K562 (cell line): ENCODE measurements around the gene DHX8. TPM values are rescaled to one million over a fixed set of nuclear protein-coding genes. Genes with fewer than 3 reads are reported as not detected.

Source experiments
- ATAC-seq: fragments of 200-7000 bp; cut with Tn5 transposase; 3 replicates; pipeline ENCODE4 v1.9.1; 2020; ENCODE audit warnings: moderate library complexity
- BruUV-seq: library from RNA; stranded (reverse); fragments of 400-500 nt; replicated peaks from 2 replicates; lab custom pipeline; 2021; lab: Mats Ljungman, UMichigan
- CTCF ChIA-PET: fragments of 300-600 bp; formaldehyde crosslinking; extraction: SDS; loops from one replicate; lab custom pipeline; 2021; ENCODE audit warnings: low intra/inter-chr PET ratio; lab: Yijun Ruan, JAX
- POLR2A ChIA-PET: fragments of 300-600, 350-650 bp; sonication (Branson Sonifier 250); formaldehyde crosslinking; extraction: SDS; loops from one replicate; lab custom pipeline; 2021; ENCODE audit warnings: antibody characterized with exemption, inconsistent platforms; lab: Yijun Ruan, JAX
- DNase-seq, 4 experiments: peaks; one replicate each; pipeline versions ENCODE4 v3.0.0 to v3.0.0-alpha.2; 2011 to 2018; ENCODE audit warnings: low spot score in 3 of 4, mixed read lengths in 3 of 4; ENCODE audit errors: extremely low read depth in 1 of 4
- FAIRE-seq: peaks from 2 replicates; lab custom pipeline; 2011; peaks lifted over from hg19 to GRCh38; lab: Jason Lieb, UNC
- H2AFZ ChIP-seq: 2 replicates; pipeline ENCODE4 v1.6.0; 2011; ENCODE audit warnings: low read depth, low read length, control low read depth, inconsistent platforms
- H3K27ac ChIP-seq: fragments of 200-600 bp; 3 replicates; pipeline ENCODE4 v1.8.0; 2011; ENCODE audit warnings: low read depth, mild to moderate bottlenecking, control low read depth, inconsistent platforms, low read length, moderate library complexity, mixed read lengths; ENCODE audit errors: extremely low read depth
- H3K27me3 ChIP-seq, 2 experiments: fragments of 300-600 bp in 1 of 2; 2 replicates in 1 of 2; 3 replicates in 1 of 2; pipeline versions ENCODE4 v1.6.0 to v1.8.0; 2011; ENCODE audit warnings: inconsistent platforms in 2 of 2, low read length in 2 of 2, mild to moderate bottlenecking in 1 of 2, mixed read lengths in 1 of 2, moderate library complexity in 1 of 2; ENCODE audit not compliant: control insufficient read depth in 2 of 2, insufficient read depth in 2 of 2
- H3K36me3 ChIP-seq: fragments of 300-600 bp; 3 replicates; pipeline ENCODE4 v1.8.0; 2011; ENCODE audit warnings: mild to moderate bottlenecking, low read length, inconsistent platforms; ENCODE audit not compliant: control insufficient read depth, insufficient read depth
- H3K4me1 ChIP-seq, 2 experiments: fragments of 200-600 bp in 1 of 2; replicated peaks in 1 of 2; 2 replicates in 1 of 2; 3 replicates in 1 of 2; pipeline versions ENCODE4 v1.5.1 to v1.8.0; 2011; ENCODE audit warnings: inconsistent platforms in 2 of 2, low read length in 2 of 2, mild to moderate bottlenecking in 1 of 2, mixed read lengths in 1 of 2, moderate library complexity in 1 of 2; ENCODE audit not compliant: control insufficient read depth in 2 of 2, insufficient read depth in 2 of 2
- H3K4me2 ChIP-seq: 2 replicates; pipeline ENCODE4 v1.6.1; 2011; ENCODE audit warnings: low read length, control low read depth, inconsistent platforms, mixed read lengths; ENCODE audit not compliant: insufficient read depth
- H3K4me3 ChIP-seq: fragments of 200-600 bp; sonication (generic), shearing (Covaris generic); 2 replicates; pipeline ENCODE4 v1.5.1; 2016; ENCODE audit warnings: control low read depth, inconsistent platforms
- H3K79me2 ChIP-seq: fragments of 200-600 bp; 3 replicates; pipeline ENCODE4 v1.8.0; 2011; ENCODE audit warnings: low read length, inconsistent platforms; ENCODE audit not compliant: control insufficient read depth, insufficient read depth
- H3K9ac ChIP-seq, 2 experiments: 2 replicates each; pipeline versions ENCODE4 v1.6.0 to v1.6.1; 2011; ENCODE audit warnings: low read depth in 2 of 2, low read length in 2 of 2, control low read depth in 1 of 2, inconsistent platforms in 1 of 2, mild to moderate bottlenecking in 1 of 2, mixed read lengths in 1 of 2; ENCODE audit not compliant: insufficient read depth in 1 of 2
- H3K9me1 ChIP-seq: one replicate; pipeline ENCODE4 v1.6.0; 2011; ENCODE audit warnings: inconsistent platforms, mild to moderate bottlenecking, low read length, moderate library complexity; ENCODE audit not compliant: control insufficient read depth, insufficient read depth
- H3K9me3 ChIP-seq: replicated peaks from 2 replicates; pipeline ENCODE4 v1.5.1; 2011; ENCODE audit warnings: low read depth, low read length, inconsistent platforms; ENCODE audit not compliant: control insufficient read depth, insufficient read depth
- H4K20me1 ChIP-seq: replicated peaks from 2 replicates; pipeline ENCODE4 v1.6.1; 2011; ENCODE audit warnings: low read length, inconsistent platforms, mixed read lengths; ENCODE audit not compliant: control insufficient read depth, insufficient read depth
- CBX2 ChIP-seq: fragments of 200-600 bp; sonication (generic); IDR thresholded peaks from one replicate; pipeline ENCODE4 v1.6.1; 2012; ENCODE audit warnings: mild to moderate bottlenecking, low read length, inconsistent platforms; ENCODE audit not compliant: insufficient read depth, poor library complexity, severe bottlenecking
- CGGBP1 ChIP-seq: fragments of 250-450 bp; sonication (Bioruptor Pico); IDR thresholded peaks from 2 replicates; pipeline ENCODE4 v1.9.0; 2021; ENCODE audit warnings: mild to moderate bottlenecking
- E2F1 ChIP-seq: sonication (generic); formaldehyde crosslinking; IDR thresholded peaks from 2 replicates; pipeline ENCODE4 v1.8.1; 2023; ENCODE audit warnings: mild to moderate bottlenecking, missing genetic modification reagents, moderate library complexity
- ELF4 ChIP-seq: fragments of 450-650 bp; formaldehyde crosslinking; IDR thresholded peaks from 2 replicates; pipeline ENCODE4 v1.4.0; 2022; ENCODE audit warnings: missing genetic modification characterization
- GMEB1 ChIP-seq: fragments of 250-450 bp; sonication (Bioruptor Pico); IDR thresholded peaks from 2 replicates; pipeline ENCODE4 v1.4.0; 2020; ENCODE audit warnings: mild to moderate bottlenecking
- HNRNPL ChIP-seq: fragments of 200-400 bp; formaldehyde crosslinking; IDR thresholded peaks from 2 replicates; pipeline ENCODE4 v1.6.1; 2017; ENCODE audit warnings: low read depth, mild to moderate bottlenecking, low read length
- IRF2 ChIP-seq: sonication (generic); formaldehyde crosslinking; IDR thresholded peaks from 2 replicates; pipeline ENCODE4 v1.8.1; 2022; ENCODE audit warnings: mild to moderate bottlenecking, missing genetic modification reagents
- MAFK ChIP-seq: IDR thresholded peaks from 2 replicates; pipeline ENCODE4 v1.6.1; 2011; ENCODE audit warnings: low read length, improper control_type of control experiment
- NCOA4 ChIP-seq: fragments of 450-650 bp; IDR thresholded peaks from 2 replicates; pipeline ENCODE4 v1.6.1; 2018; ENCODE audit warnings: mild to moderate bottlenecking; ENCODE audit not compliant: partially characterized antibody
- NFE2 ChIP-seq: IDR thresholded peaks from 2 replicates; pipeline ENCODE4 v1.6.1; 2014; ENCODE audit warnings: antibody characterized with exemption, low read depth
- ZNF785 ChIP-seq: fragments of 250-450 bp; sonication (Bioruptor Pico); IDR thresholded peaks from 2 replicates; pipeline ENCODE4 v1.4.0; 2020; ENCODE audit warnings: mild to moderate bottlenecking
- ZSCAN29 ChIP-seq: fragments of 450-650 bp; IDR thresholded peaks from 2 replicates; pipeline ENCODE4 v1.6.1; 2017
- WGBS: fragments of 100-300 bp; shearing (Covaris generic); methylation state at CpG from one replicate; pipeline ENCODE4 v1.1.6; 2016; ENCODE audit warnings: low coverage, mixed read lengths; ENCODE audit not compliant: insufficient coverage; ENCODE audit errors: missing lambda C conversion rate; 5-methylcytosine and 5-hydroxymethylcytosine counted together
- in situ Hi-C: fragments of 300-500 bp; cut with MboI; formaldehyde crosslinking; loops from 4 replicates; pipeline ENCODE4 v1.15.0; 2018; ENCODE audit warnings: inconsistent platforms, mixed read lengths
- intact Hi-C: fragments of 100-400 bp; cut with micrococcal nuclease; formaldehyde crosslinking; loops from 2 replicates; pipeline ENCODE4 v1.14.2; 2022
- polyA plus RNA-seq, 8 experiments: library from polyadenylated mRNA; depleted of rRNA in 4 of 8; stranded (reverse) in 5 of 8; unstranded in 3 of 8; fragments of >200 nt; fragmentation: Nextera tagmentation in 2 of 8; fragmentation: Illumina TruSeq in 1 of 8; extraction: Ambion mirVana in 2 of 8; extraction: Trizol in 1 of 8; gene quantifications; 2 replicates each; pipeline versions ENCODE4 v1.2.1 to v1.2.3, GENCODE V29; 2011 to 2014; ENCODE audit warnings: inconsistent platforms in 1 of 8, missing spikeins in 1 of 8
- total RNA-seq, 7 experiments: library from RNA; depleted of rRNA in 6 of 7; stranded (reverse); fragments of >200 nt in 6 of 7; fragmentation: Illumina TruSeq in 2 of 7; extraction: Trizol in 2 of 7; gene quantifications; 2 replicates each; pipeline versions ENCODE4 v1.2.1 to v1.2.3, GENCODE V29; 2011 to 2021; ENCODE audit warnings: low replicate concordance in 1 of 7
- TF ChIP-seq, protein P1 (sequence below): fragments of 250-450 bp; sonication (Bioruptor Pico); IDR thresholded peaks from 2 replicates; pipeline ENCODE4 v1.5.1; 2021; ENCODE audit warnings: mild to moderate bottlenecking
- TF ChIP-seq, protein P2 (sequence below): fragments of 200-800 bp; sonication (Bioruptor generic); IDR thresholded peaks from 2 replicates; pipeline ENCODE4 v1.6.1; 2016; ENCODE audit warnings: missing genetic modification characterization, missing compliant biosample characterization

The DHX8 gene
- total and polyA plus RNA-seq, 9 of the 15 experiments (the other 6 are each of a cell fraction or from before 2014, with no cell fraction given) = 16.7 to 42.5 (median 25.6) TPM

DNA sequence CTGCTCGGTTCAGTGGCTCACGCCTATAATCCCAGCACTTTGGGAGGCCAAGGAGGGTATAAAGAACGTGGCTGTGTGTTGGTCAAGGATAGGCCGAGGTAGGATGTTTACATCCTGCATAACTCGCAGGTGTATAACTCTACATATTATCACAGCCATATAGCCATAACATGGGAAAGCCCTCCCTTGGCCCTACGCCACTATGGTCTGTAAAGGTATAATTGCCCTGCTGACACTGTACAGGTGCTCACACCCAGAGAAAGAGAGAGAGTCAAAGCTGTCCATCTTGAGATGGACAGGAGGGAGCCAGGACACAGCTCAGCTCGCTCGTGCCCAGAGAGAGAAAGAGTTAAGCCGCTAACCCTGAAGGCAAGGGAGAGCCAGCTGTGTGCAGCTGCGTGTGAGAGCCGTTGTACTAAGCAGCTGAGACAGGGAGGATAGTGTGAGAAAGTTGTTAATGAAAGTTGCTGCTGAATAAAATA lies 30.4 kb upstream of the DHX8 start:
- Histone ChIP-seq H3K79me2 (no peaks in the 10 kb centered on the region), H2AFZ (no peak overlapping the region), H3K27ac (no peak overlapping the region), H3K9ac (no peak overlapping the region), H3K27me3 (peaks cover 5 to 32% of the 10 kb centered on the region in 2 experiments; a peak in 4 of 5 replicates), H3K4me2 (no peak overlapping the region), H3K9me1 (no peaks in the 10 kb centered on the region), H4K20me1 (no peaks in the 10 kb centered on the region), H3K9me3 (no peaks in the 10 kb centered on the region), H3K4me3 (no peak overlapping the region), H3K4me1 (no peaks in the 10 kb centered on the region), H3K36me3 (no peaks in the 10 kb centered on the region)
- ChIA-PET POLR2A (no interaction called here), CTCF (no interaction called here)
- intact Hi-C loops = no loop called here
- 2% methylated on average over 11 of the region's 11 CpGs for WGBS
- TF ChIP-seq IRF2 (CRISPR knock-in tag) (no peak), NFE2 (no peak), GMEB1 (CRISPR knock-in tag) (no peak), CBX2 (no peak), NCOA4 (no peak), MAFK (no peak), E2F1 (CRISPR knock-in tag) (no peak), CGGBP1 (CRISPR knock-in tag) (no peak), ELF4 (CRISPR knock-in tag) (no peak), HNRNPL (no peak), ZNF785 (no peak), ZSCAN29 (no peak)
- TF ChIP-seq, protein P1, sequence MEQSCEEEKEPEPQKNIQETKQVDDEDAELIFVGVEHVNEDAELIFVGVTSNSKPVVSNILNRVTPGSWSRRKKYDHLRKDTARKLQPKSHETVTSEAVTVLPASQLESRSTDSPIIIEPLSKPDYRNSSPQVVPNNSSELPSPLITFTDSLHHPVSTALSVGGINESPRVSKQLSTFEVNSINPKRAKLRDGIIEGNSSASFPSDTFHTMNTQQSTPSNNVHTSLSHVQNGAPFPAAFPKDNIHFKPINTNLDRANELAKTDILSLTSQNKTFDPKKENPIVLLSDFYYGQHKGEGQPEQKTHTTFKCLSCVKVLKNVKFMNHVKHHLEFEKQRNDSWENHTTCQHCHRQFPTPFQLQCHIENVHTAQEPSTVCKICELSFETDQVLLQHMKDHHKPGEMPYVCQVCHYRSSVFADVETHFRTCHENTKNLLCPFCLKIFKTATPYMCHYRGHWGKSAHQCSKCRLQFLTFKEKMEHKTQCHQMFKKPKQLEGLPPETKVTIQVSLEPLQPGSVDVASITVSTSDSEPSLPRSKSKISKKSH (CRISPR knock-in tag) = no peak
- TF ChIP-seq, protein P2, sequence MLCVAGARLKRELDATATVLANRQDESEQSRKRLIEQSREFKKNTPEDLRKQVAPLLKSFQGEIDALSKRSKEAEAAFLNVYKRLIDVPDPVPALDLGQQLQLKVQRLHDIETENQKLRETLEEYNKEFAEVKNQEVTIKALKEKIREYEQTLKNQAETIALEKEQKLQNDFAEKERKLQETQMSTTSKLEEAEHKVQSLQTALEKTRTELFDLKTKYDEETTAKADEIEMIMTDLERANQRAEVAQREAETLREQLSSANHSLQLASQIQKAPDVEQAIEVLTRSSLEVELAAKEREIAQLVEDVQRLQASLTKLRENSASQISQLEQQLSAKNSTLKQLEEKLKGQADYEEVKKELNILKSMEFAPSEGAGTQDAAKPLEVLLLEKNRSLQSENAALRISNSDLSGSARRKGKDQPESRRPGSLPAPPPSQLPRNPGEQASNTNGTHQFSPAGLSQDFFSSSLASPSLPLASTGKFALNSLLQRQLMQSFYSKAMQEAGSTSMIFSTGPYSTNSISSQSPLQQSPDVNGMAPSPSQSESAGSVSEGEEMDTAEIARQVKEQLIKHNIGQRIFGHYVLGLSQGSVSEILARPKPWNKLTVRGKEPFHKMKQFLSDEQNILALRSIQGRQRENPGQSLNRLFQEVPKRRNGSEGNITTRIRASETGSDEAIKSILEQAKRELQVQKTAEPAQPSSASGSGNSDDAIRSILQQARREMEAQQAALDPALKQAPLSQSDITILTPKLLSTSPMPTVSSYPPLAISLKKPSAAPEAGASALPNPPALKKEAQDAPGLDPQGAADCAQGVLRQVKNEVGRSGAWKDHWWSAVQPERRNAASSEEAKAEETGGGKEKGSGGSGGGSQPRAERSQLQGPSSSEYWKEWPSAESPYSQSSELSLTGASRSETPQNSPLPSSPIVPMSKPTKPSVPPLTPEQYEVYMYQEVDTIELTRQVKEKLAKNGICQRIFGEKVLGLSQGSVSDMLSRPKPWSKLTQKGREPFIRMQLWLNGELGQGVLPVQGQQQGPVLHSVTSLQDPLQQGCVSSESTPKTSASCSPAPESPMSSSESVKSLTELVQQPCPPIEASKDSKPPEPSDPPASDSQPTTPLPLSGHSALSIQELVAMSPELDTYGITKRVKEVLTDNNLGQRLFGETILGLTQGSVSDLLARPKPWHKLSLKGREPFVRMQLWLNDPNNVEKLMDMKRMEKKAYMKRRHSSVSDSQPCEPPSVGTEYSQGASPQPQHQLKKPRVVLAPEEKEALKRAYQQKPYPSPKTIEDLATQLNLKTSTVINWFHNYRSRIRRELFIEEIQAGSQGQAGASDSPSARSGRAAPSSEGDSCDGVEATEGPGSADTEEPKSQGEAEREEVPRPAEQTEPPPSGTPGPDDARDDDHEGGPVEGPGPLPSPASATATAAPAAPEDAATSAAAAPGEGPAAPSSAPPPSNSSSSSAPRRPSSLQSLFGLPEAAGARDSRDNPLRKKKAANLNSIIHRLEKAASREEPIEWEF (CRISPR knock-in tag) = no peak
- DNase-seq (no peak), FAIRE-seq (no peak), ATAC-seq (no peak)
- in situ Hi-C loops = no loop called here
- no TSS peak for BruUV-seq
